ENCODE results near the gene NKX1-1. TPM values are rescaled to one million over a fixed set of nuclear protein-coding genes. Genes with fewer than 3 reads are reported as not detected.

The NKX1-1 gene
- total RNA-seq, 2 donors from 2014 or later = not detected

DNA sequence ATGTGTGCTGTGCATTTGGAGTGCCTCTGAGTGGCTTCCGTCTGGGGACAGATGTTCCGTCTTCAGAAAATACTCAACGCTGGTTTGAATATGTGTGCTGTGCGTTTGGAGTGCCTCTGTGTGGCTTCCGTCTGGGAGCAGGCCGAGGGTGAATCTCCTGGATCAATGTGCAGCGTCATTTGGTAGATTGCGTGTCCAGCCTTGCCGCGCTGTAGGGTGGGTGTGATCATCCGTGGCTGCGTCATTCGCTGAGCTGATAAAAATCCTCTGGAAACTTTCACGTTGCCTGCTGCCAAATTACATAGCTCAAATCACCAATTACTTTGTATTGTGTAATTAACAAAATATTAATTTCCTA, 47.1 kb downstream of the NKX1-1 start:
- no peaks in the 10 kb centered on the region for H3K27me3 ChIP-seq
- H3K36me3 ChIP-seq = no peaks in the 10 kb centered on the region
- intact Hi-C loops (cut with DNase I) = loop anchor here (5.0 to 10.0 kb wide), 2 partner anchors 268 to 366 kb away; partner anchors contain the start of genes TACC3 and TMEM129
- H3K4me3 ChIP-seq = no peak overlapping the region
- no peaks in the 10 kb centered on the region for H3K4me1 ChIP-seq
- TF ChIP-seq, protein P1, sequence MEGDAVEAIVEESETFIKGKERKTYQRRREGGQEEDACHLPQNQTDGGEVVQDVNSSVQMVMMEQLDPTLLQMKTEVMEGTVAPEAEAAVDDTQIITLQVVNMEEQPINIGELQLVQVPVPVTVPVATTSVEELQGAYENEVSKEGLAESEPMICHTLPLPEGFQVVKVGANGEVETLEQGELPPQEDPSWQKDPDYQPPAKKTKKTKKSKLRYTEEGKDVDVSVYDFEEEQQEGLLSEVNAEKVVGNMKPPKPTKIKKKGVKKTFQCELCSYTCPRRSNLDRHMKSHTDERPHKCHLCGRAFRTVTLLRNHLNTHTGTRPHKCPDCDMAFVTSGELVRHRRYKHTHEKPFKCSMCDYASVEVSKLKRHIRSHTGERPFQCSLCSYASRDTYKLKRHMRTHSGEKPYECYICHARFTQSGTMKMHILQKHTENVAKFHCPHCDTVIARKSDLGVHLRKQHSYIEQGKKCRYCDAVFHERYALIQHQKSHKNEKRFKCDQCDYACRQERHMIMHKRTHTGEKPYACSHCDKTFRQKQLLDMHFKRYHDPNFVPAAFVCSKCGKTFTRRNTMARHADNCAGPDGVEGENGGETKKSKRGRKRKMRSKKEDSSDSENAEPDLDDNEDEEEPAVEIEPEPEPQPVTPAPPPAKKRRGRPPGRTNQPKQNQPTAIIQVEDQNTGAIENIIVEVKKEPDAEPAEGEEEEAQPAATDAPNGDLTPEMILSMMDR (IDR thresholded peaks at IDR 0.05) = no peak
- no peaks in the 10 kb centered on the region for H3K9me3 ChIP-seq
- no peak overlapping the region for H3K9ac ChIP-seq (ENCODE audit: low read depth in 2 of 2, low read length in 2 of 2)
- DNase-seq = no peak
- no peak overlapping the region for H3K27ac ChIP-seq

DNA sequence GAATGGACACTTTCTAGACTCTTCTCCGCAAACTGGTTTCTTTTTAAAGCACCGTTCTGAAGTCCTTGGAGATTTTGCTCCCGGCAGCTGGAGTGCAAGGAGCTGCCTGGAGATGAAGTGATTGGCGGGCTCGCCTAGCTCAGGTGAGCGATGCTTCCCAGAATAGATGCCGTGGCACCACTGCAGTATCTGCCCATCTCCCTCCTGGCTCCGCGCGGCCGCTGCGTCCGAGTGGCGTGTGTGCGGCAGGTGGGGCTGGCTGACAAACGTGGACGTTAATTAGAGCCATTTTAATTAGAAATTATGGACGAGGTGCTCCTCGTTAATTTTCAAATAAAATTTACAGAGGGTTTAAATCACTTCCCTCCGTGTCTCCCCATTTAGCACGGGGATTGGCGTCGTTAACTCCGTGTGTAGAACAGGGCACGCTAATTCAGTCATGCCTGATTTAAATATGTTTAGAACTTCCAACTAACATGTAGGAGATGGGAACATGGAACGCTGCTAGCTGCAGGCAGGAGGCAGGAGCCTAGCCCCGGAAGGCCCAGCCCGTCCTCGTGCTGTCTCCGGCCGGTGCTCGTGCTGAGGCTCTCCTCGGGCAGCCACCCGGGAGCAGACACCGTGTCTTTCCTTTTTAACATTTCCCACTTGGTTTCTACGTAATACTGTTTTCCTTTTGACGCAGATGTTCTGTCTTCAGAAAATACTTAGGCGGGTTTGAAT, 47.7 kb downstream of the NKX1-1 start:
- Histone ChIP-seq H3K9ac (ENCODE audit: low read depth in 2 of 2, low read length in 2 of 2) (no peak overlapping the region), H3K4me3 (no peak overlapping the region), H3K4me1 (no peaks in the 10 kb centered on the region), H3K36me3 (no peaks in the 10 kb centered on the region), H3K27me3 (no peaks in the 10 kb centered on the region), H3K9me3 (no peaks in the 10 kb centered on the region), H3K27ac (no peak overlapping the region)
- TF ChIP-seq, protein P1 (IDR thresholded peaks at IDR 0.05) = no peak
- intact Hi-C loops (cut with DNase I) = loop anchor here (5.0 to 10.0 kb wide), 2 partner anchors 269 to 366 kb away; partner anchors contain the start of genes TACC3 and TMEM129
- no peak for DNase-seq

DNA sequence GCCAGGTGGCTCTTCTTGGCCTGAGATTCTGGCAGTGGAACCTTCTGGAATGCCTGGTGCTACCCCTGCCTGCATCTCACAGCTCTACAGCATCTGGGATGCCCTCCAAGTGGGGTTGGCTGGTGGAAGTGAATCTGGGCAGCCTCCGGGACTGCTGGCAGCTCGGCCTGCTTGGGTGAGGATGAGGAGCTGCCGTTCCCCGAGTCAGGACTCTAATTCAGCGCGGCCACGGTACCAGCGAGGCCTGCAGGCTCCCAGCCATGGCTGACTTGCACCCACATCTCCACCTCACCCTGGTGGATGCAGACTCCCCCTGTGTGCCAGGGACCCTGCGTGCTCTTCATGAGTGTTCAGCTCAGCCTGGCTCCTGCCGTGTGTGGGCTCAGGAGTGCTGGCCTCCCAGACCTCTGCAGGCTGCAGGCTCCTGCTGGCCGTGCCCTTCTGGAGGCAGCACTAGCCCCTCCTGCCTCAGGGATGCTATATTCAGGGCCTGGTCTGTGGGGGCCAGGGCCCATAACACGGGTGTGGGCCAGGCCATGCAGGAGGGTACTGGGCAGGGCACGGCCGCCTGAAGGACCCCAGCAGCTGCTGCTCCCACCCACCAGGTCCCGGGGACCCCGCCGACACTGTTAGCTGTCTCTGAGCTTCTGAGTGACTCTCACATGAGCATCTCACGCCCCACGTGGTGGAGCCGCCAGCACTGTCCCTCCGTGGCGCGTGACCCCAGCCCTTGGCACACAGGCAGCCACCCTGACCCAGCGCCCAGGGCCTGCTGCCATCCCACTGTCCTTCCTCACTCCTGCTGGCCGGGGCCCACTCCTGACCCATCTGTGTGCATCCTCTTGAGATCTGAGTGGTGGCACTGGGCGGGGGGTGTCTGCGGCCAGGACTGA, 48.6 kb downstream of the NKX1-1 start:
- Histone ChIP-seq H3K4me3 (no peak overlapping the region), H3K27me3 (no peaks in the 10 kb centered on the region), H3K27ac (no peak overlapping the region), H3K9ac (ENCODE audit: low read depth in 2 of 2, low read length in 2 of 2) (no peak overlapping the region), H3K4me1 (no peaks in the 10 kb centered on the region), H3K36me3 (no peaks in the 10 kb centered on the region), H3K9me3 (no peaks in the 10 kb centered on the region)
- intact Hi-C loops (cut with DNase I) = loop anchor here (5.0 to 10.0 kb wide), 2 partner anchors 270 to 367 kb away; partner anchors contain the start of genes TACC3 and TMEM129
- TF ChIP-seq, protein P1 (IDR thresholded peaks at IDR 0.05) = no peak
- no peak for DNase-seq

DNA sequence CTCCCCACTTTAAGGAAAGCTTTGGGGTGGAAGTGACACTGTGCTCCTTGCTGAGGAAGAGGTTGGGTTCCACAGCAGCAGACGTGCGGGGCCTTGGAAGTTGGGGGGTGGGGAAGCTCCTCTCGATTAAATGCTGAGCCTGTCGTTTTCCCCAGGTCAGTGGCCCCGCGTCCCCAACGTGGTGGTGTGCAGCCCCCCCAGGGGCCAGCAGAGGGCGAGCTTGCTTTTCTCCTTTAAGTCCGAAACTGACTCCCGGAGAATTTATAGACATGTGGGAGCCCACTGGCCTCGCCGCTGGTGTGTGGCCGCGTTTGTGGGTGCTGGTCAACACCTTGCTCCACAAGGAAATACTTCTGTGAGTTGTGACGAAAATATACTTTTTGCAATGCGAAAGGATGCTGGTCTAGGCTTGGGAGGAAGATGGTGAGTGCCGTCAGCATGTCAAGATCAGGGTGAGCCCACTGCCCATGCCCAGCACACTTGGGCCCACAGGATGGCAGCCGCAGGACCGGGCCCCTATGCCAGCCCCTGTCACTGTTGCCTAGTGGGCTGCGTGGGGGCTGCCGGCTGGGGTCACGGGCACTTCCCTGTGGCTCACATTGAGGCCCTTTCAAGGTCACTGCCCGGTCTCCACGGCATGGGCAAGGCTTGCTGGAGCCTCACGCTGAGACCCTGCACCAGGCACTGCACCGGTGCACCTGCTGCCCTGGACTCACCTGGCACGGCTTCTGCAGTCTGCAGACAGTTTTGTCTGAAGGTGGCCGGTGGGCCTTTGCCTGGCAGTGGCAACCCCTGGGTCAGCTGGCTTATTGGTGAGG, 49.9 kb downstream of the NKX1-1 start:
- intact Hi-C loops (cut with DNase I) = loop anchor here (5.0 to 10.0 kb wide), 2 partner anchors 271 to 368 kb away; partner anchors contain the start of genes TACC3 and TMEM129
- Histone ChIP-seq H3K9me3 (no peaks in the 10 kb centered on the region), H3K4me3 (no peak overlapping the region), H3K36me3 (no peaks in the 10 kb centered on the region), H3K27ac (no peak overlapping the region), H3K4me1 (no peaks in the 10 kb centered on the region), H3K9ac (ENCODE audit: low read depth in 2 of 2, low read length in 2 of 2) (no peak overlapping the region), H3K27me3 (no peaks in the 10 kb centered on the region)
- DNase-seq = peak; percentile 47
- TF ChIP-seq, protein P1 (IDR thresholded peaks at IDR 0.05) = peak; percentile 76

DNA sequence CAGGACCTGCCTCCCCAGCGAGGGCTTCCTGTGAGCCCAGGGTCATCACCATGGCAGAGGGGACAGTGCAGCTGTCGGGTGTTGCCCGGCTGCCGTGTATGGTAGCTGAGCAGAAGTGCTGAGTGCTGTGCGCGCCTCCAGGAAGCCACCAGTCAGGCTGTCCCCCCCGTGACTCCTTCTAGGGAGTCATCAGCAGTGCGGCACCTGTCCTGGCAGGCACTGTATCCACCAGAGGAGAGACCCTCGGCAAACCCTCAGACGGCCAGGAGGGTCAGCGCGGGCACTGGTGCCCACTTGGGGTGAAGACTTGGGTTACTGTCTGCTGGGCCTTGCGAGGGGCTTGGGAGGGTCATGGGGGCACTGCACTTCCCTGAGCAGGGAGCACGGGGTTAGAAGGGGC, 50.9 kb downstream of the NKX1-1 start:
- Histone ChIP-seq H3K27me3 (no peaks in the 10 kb centered on the region), H3K36me3 (no peaks in the 10 kb centered on the region), H3K27ac (no peak overlapping the region), H3K9ac (ENCODE audit: low read depth in 2 of 2, low read length in 2 of 2) (no peak overlapping the region), H3K4me1 (no peaks in the 10 kb centered on the region), H3K4me3 (no peak overlapping the region), H3K9me3 (no peaks in the 10 kb centered on the region)
- TF ChIP-seq, protein P1 (IDR thresholded peaks at IDR 0.05) = no peak
- intact Hi-C loops (cut with DNase I) = loop anchor here (5.0 to 10.0 kb wide), 2 partner anchors 272 to 369 kb away; partner anchors contain the start of genes TACC3 and TMEM129
- no peak for DNase-seq
